Activated CD4-positive, CD25-positive, alpha-beta regulatory T cell treated with anti-CD3 and anti-CD28 coated beads, Interleukin-2, amount 50 U/mL, for 24 hours (primary cell): ENCODE data around the gene TNFRSF11A.
A peak's percentile ranks its signal among the peaks of the same experiment; 100 is the strongest.

ENCODE experiments used
- ATAC-seq, 2 donors: fragments of 150-1000 bp; cut with Tn5 transposase; one replicate each; pipeline ENCODE4 v1.10.0; 2021; ENCODE audit warnings: mild to moderate bottlenecking in 1 of 2, moderate library complexity in 1 of 2

TNFRSF11A gene

DNA sequence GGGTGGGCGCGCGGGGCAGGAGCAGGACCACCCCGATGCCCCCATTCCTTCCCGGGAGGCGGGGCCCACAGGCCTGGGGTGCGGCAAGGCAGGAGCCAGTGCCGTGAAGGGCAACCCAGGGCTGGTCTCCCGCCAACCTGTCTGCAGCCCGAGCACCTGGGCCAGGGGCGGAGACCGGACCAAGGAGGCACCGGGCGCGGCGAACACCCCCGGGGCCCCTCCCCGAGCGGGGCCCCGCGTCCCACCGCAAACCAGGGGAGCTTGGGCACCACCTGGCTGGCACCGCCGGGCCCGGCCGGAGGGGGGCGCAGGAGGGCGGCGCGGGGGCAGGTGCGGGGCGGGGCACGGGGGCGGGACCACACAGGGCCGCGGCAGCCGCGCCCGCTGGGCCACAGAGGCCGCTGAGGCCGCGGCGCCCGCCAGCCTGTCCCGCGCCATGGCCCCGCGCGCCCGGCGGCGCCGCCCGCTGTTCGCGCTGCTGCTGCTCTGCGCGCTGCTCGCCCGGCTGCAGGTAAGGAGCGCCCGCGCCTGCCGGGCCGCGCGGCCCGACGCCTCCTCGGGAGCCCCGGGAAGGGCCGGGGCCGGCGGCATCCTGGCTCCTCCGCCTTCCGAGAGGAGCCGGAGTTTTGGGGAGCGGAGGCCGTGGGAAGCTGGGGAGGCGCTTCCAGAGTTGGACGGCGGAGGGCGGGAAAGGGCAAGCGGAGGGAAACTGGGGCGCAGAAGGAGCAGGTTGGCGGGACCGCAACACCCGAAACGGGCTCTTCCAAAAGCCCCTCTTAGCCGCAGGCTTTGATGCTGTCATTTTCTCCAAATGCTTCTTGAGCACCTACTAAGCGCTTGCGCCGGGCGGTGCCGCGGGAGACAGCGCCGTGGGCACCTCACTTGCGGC lies at the start of gene TNFRSF11A:
TNFRSF11A (plus strand) TSS at position 394 of the 889 bp plus-strand sequence; CDS start at position 437, 43 bp downstream.
- ATAC-seq: peak; percentile 72 to 74

DNA sequence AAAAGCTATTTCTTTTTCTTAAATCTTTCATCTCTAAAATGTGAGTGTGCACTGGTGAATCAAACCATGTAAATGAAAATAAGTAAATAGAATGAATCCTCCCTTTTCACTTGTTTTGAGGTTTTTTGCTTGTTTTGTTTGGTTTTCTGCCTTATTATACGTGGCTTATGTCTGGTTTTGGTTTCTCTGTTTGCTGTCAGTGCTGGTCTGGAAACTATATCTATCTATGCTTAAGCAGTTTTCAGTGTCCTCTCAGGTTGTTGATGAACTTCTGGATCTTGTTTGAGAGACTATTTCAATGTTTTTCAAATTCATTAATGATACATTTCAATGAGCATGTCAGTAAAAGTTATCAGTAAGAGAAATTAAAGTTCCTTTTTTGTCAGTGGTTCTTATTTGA lies 48.1 kb upstream of the TNFRSF11A start:
- ATAC-seq: peak in 1 of 2 donors; percentile 20

DNA sequence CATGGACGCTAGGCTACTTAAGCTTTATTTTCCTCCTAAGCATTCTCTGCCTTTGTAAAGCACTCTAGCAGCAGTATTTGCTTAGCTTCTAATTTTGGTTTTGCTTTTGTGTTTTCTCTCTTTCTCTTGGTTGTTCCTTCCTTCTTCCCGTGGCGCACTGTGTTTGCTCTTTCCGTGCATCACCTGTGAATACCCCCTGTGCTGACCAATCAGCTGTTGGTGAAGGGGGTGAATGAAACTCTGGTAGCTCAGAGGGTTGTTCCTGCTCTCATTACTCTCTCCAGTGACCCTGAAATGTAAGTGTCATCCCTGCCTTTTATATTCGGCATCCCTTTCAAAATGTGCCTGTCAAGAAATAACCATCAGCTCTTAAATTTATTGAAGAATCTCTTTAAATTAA lies 45.5 kb upstream of the TNFRSF11A start:
- ATAC-seq: no peak

DNA sequence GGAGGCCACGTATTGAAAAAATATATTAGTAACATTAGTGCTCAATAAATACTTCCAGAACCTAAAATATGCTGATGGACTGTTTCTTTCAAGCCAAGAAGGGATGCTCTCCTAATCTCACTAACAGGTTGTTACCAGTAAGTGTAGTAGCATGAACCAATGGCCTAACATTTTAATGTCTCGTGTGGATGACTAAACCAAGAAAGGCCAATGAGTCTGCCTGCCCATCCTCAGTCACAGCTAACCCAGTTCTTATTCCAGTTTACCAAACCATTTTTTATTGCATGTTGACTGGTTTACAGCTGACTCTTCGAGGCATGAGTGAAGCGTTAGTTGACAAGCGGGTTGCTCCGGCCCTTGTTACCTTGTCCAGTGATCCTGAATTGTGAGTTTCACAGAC lies 45.1 kb upstream of the TNFRSF11A start:
- no peak for ATAC-seq

GRCh38 chr18:62280786-62281185 lies 44.3 kb upstream of the TNFRSF11A start:
- ATAC-seq: no peak

GRCh38 chr18:62281684-62282083 lies 43.4 kb upstream of the TNFRSF11A start:
- ATAC-seq: peak; percentile 65 to 72

DNA sequence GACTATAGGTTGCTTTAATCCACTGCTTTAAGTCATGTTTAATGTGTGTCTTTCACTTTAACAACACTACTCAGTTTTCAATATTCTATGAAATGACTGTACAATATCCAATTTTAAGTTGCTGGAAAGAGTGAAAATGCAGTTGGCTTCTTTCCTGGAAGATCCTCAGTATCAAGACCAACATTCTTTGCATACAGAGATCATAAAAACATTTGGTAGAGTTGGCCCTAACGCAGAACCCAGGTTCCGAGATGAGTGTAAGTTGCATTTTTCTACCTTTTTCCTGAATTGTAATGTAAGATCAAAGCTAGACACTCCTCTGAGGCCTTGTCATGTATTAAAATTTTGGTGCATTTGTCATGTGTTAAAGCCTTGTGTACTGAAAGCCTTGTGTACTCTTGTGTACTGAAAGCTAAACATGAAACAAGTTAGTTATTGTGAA lies 42.9 kb upstream of the TNFRSF11A start:
- peak; percentile 63 to 69 for ATAC-seq

DNA sequence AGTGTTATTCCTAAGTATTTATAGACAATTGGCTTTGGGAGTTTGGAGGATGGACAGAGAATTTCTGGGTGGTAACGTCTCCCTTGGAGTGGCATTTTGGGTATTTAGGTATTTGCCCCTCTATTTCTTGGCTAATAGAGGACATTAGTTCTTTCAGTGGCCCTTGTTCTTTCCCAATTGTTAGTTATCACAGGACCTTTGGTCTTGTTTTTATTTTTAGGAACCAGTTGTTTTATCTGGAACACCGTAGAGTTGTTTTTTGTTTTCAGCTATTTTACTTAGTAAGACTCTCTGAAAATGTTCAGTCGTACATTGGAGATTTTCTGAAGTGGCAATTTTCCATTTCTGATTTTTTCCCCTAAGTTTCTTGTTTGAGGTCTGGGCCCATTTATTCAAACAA lies 40.5 kb upstream of the TNFRSF11A start:
- no peak for ATAC-seq

- ATAC-seq: no peak
Measured at GRCh38 chr18:62285281-62285680, 39.8 kb upstream of the TNFRSF11A start.

GRCh38 chr18:62287781-62288664 lies 37.1 kb upstream of the TNFRSF11A start:
- ATAC-seq: no peak

DNA sequence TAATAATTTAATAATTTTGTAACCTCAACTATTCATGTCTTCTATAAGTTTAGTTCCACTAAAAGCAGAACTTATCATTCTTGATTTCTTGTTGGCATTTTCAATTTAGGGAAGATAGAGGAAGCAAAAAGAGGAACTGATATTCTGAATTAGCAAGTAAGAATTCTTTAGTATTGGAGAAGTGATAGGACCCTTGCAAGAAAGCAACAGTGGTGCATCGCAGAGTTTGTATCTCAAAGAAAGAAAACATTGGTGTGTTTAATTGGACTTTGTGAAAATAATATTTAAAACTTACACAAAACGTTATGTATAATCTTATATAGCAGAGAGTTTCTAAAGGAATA lies 36.5 kb upstream of the TNFRSF11A start:
- no peak for ATAC-seq

GRCh38 chr18:62289047-62289446 lies 36.1 kb upstream of the TNFRSF11A start:
- ATAC-seq: peak; percentile 75 to 90

GRCh38 chr18:62294073-62294472 lies 31.0 kb upstream of the TNFRSF11A start:
- no peak for ATAC-seq

GRCh38 chr18:62300359-62300963 lies 24.6 kb upstream of the TNFRSF11A start:
- no peak for ATAC-seq

- no peak for ATAC-seq
Measured at GRCh38 chr18:62301322-62301721, 23.8 kb upstream of the TNFRSF11A start.

DNA sequence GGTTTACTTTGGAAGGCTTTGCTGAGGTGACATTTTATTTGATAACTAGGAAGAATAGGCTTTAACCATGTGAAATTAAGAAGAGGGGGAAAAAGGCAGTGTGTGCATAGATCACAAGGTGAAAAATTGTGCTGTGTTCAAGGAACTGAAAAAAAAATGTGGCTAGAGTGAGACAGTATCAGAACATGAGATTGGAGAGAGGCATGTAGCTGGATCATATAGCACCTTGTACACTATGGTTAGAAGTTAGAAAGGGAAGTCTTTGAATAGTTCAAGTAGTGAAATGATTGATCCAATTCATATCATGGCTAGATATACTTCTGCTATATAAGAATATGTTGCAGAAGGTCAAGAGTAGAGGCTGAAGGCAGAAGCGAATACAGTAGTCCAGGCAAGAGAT lies 12.3 kb upstream of the TNFRSF11A start:
- no peak for ATAC-seq

DNA sequence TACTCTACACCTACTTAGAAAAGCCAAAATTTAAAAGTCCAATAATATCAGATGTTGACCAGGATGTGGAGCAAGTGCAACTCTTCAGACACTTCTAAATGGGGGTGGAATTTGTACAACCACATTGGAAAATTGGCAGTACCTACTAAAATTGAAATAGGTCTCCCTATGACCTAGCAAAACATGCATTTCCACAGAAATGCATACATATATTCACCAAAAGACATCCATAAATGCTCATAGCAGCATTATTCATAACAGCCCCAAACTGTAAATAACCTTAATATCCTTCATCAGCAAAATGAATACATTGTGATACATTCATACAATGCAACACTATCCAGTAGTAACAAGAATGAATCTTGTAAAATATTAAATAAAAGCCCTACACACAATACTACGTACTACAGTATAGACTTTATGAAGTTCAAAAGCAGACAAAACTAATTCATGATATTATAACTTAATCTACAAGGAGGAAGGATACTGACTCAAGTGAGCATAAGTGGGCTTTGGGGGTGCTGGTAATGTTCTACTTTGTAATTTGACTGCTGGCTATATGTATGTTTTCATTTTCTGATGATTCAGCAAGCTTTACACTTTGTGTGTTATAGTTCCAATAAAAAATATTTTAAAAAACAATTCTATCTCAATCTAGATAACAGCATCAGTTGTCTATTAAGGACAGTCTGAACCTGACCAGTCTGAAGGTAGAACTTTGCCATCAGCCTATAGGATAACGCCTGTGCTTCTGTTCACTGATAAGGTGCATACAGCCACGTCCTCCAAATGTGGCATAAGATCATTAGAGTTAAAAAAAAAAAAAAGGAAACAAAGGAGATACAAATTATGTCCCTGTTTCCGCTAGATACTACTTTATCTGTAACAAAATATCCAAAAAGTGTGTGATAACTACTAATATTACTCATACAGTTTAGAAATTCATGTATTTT lies 6.6 kb upstream of the TNFRSF11A start:
- ATAC-seq: no peak

- ATAC-seq: no peak
Measured at GRCh38 chr18:62321201-62321600, 3.9 kb upstream of the TNFRSF11A start.

DNA sequence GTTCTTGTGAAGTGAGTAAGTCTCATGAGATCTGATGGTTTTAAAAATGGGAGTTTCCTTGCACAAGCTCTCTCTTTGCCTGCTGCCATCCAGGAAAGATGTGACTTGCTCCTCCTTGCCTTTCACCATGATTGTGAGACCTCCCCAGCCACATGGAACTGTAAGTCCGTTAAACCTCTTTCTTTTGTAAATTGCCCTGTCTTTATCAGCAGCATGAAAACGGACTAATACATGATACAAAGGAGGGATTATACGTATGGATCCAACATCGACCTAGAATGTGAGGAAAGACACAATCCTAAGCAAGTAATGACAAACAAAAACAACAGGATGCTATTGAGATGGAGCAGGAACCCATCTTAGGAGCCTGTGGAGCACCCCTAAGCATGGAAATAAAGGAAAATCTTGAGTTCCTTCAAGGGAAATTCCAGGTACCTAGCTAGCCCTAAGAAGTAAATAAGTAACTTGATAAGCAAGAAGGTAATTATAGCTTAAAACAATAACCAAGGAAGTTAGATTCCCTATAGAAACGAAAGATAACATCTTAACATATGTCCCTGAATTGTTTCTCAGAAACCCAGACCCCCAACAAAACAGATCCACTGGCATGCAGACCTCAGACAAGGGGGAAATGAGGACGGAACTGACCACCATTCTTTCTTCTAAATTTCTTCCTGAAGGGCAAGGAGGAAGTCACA lies 1.5 kb upstream of the TNFRSF11A start:
- ATAC-seq: no peak

DNA sequence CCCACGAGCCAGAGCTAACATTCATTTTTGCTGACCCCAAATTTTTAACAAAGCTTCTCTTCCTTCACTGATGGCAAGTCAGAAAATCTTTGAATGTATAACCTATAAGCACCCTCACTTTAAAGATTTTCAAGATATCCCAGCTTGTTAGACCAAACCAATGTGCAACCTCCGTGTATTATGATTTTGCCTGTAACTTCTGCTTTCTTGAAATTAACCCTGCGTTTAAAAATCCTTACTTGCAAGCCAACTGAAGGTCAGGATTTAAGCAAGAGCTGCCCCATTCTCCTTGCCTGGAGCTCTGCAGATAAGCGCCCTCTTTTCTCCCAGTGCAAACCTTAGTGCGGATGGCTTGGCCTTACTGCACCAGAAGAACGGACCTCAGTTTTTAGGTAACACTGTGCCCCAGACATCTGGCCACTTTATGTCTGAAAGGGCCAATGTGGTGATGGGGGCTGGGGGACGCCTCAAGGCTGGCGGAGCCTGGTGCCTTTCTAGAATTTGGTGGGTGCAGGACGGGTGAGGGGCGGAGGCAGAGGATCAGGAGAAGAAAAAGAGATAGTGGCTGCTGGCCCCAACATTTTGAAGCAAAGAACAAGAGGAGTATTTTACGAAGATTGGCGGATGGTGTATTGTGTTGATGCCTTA lies 805 bp upstream of the TNFRSF11A start:
- ATAC-seq: no peak
